ENCODE measurements around the gene PSMB5. TPM values are rescaled to one million over a fixed set of nuclear protein-coding genes. Genes with fewer than 3 reads are reported as not detected.
"Not testable (repeated sequence)": the region's sequence is repeated elsewhere in the genome, so short reads cannot be mapped to it uniquely, and the experiment has no call there.

The PSMB5 gene
- total and polyA plus RNA-seq, 5 donors from 2014 or later = 13.8 to 50.9 (median 32.6) TPM

GRCh38 chr14:23015618-23016017 is 19.1 kb downstream of the PSMB5 start:
- no peaks in the 10 kb centered on the region for H3K4me1 ChIP-seq (ENCODE audit: control insufficient read depth, insufficient read depth, low read length, poor library complexity, severe bottlenecking)
- no peaks in the 10 kb centered on the region for H3K9me3 ChIP-seq (ENCODE audit: control insufficient read depth in 2 of 2, low read length in 2 of 2)
- no peak overlapping the region for H3K27ac ChIP-seq (ENCODE audit: insufficient read depth, low read length, poor library complexity, severe bottlenecking)
- H3K27ac Mint-ChIP-seq = peak overlapping the region in 1 of 3 donors; percentile 14
- H3K36me3 ChIP-seq (ENCODE audit: control insufficient read depth, insufficient read depth, low read length) = no peaks in the 10 kb centered on the region
- DNase-seq = no peak
- no peak for ATAC-seq (ENCODE audit: low read depth in 2 of 2)
- no peaks in the 10 kb centered on the region for H3K27me3 ChIP-seq (ENCODE audit: control insufficient read depth, insufficient read depth, low read length)
- no peak overlapping the region for H3K4me3 ChIP-seq (ENCODE audit: low read depth, low read length)
- no peaks in the 10 kb centered on the region for H3K27me3 Mint-ChIP-seq
- peaks cover 0 to 6% (median 3%) of the 10 kb centered on the region in 4 donors for H3K4me1 Mint-ChIP-seq
- peaks cover under 1% of the 10 kb centered on the region for H3K36me3 Mint-ChIP-seq
- H3K4me3 Mint-ChIP-seq = no peak overlapping the region
- no peaks in the 10 kb centered on the region for H3K9me3 Mint-ChIP-seq

- not testable (repeated sequence) for H3K27ac ChIP-seq (ENCODE audit: insufficient read depth, low read length, poor library complexity, severe bottlenecking); ATAC-seq (ENCODE audit: low read depth in 2 of 2); H3K4me3 Mint-ChIP-seq; H3K27me3 ChIP-seq (ENCODE audit: control insufficient read depth, insufficient read depth, low read length); H3K9me3 ChIP-seq (ENCODE audit: control insufficient read depth in 2 of 2, low read length in 2 of 2); H3K4me3 ChIP-seq (ENCODE audit: low read depth, low read length); H3K27me3 Mint-ChIP-seq; H3K36me3 ChIP-seq (ENCODE audit: control insufficient read depth, insufficient read depth, low read length); H3K9me3 Mint-ChIP-seq; DNase-seq; H3K27ac Mint-ChIP-seq; H3K36me3 Mint-ChIP-seq
- H3K4me1 ChIP-seq (ENCODE audit: control insufficient read depth, insufficient read depth, low read length, poor library complexity, severe bottlenecking) = peaks cover 15% of the 10 kb centered on the region
- H3K4me1 Mint-ChIP-seq = peaks cover 7 to 21% (median 18%) of the 10 kb centered on the region in 4 donors
These were observed 21.0 kb downstream of the PSMB5 start for GRCh38 chr14:23013749-23014054.

- H3K4me1 ChIP-seq (ENCODE audit: control insufficient read depth, insufficient read depth, low read length, poor library complexity, severe bottlenecking) = peaks cover 15% of the 10 kb centered on the region
- ATAC-seq (ENCODE audit: low read depth in 2 of 2) (no peak), DNase-seq (no peak)
- H3K9me3 ChIP-seq (ENCODE audit: control insufficient read depth in 2 of 2, low read length in 2 of 2) = no peaks in the 10 kb centered on the region
- no peaks in the 10 kb centered on the region for H3K27me3 ChIP-seq (ENCODE audit: control insufficient read depth, insufficient read depth, low read length)
- Mint-ChIP-seq H3K4me3 (peak overlapping the region in 2 of 4 donors; percentile 47 to 58), H3K9me3 (no peaks in the 10 kb centered on the region), H3K27ac (peak overlapping the region in 1 of 3 donors; percentile 34), H3K27me3 (no peaks in the 10 kb centered on the region), H3K36me3 (no peaks in the 10 kb centered on the region), H3K4me1 (peaks cover 10 to 26% (median 22%) of the 10 kb centered on the region in 4 donors)
- H3K4me3 ChIP-seq (ENCODE audit: low read depth, low read length) = no peak overlapping the region
- H3K27ac ChIP-seq (ENCODE audit: insufficient read depth, low read length, poor library complexity, severe bottlenecking) = no peak overlapping the region
- H3K36me3 ChIP-seq (ENCODE audit: control insufficient read depth, insufficient read depth, low read length) = no peaks in the 10 kb centered on the region
These were observed 21.5 kb downstream of the PSMB5 start for GRCh38 chr14:23013054-23013748.

- DNase-seq (peak; percentile 72 to 87 (median 73)), ATAC-seq (ENCODE audit: low read depth in 2 of 2) (peak in 1 of 2 donors; percentile 19)
- peak within 1 kb of the TSS; percentile 78 for H3K27ac ChIP-seq (ENCODE audit: insufficient read depth, low read length, poor library complexity, severe bottlenecking)
- Mint-ChIP-seq H3K27me3 (no peaks in the 10 kb centered on the region), H3K27ac (peak within 1 kb of the TSS; percentile 93 to 99 (median 98)), H3K9me3 (no peaks in the 10 kb centered on the region), H3K4me1 (peaks cover 11 to 48% (median 32%) of the 10 kb centered on the region in 4 donors), H3K36me3 (no peaks in the 10 kb centered on the region), H3K4me3 (peak within 1 kb of the TSS; percentile 92 to 99 (median 94))
- H3K4me3 ChIP-seq (ENCODE audit: low read depth, low read length) = peak within 1 kb of the TSS; percentile 97
- H3K27me3 ChIP-seq (ENCODE audit: control insufficient read depth, insufficient read depth, low read length) = no peaks in the 10 kb centered on the region
- no peaks in the 10 kb centered on the region for H3K9me3 ChIP-seq (ENCODE audit: control insufficient read depth in 2 of 2, low read length in 2 of 2)
- peaks cover 30% of the 10 kb centered on the region for H3K4me1 ChIP-seq (ENCODE audit: control insufficient read depth, insufficient read depth, low read length, poor library complexity, severe bottlenecking)
- H3K36me3 ChIP-seq (ENCODE audit: control insufficient read depth, insufficient read depth, low read length) = no peaks in the 10 kb centered on the region
These were observed 24.6 kb downstream of the PSMB5 start, which contains the start of gene C14orf93 for GRCh38 chr14:23009939-23010726. C14orf93 (minus strand) TSS chr14:23010143; CDS start chr14:22999023, 11,120 bp downstream.

- no peaks in the 10 kb centered on the region for H3K27me3 Mint-ChIP-seq
- peak overlapping the region; percentile 97 for H3K4me3 ChIP-seq (ENCODE audit: low read depth, low read length)
- no peaks in the 10 kb centered on the region for H3K36me3 ChIP-seq (ENCODE audit: control insufficient read depth, insufficient read depth, low read length)
- H3K27me3 ChIP-seq (ENCODE audit: control insufficient read depth, insufficient read depth, low read length) = no peaks in the 10 kb centered on the region
- H3K9me3 ChIP-seq (ENCODE audit: control insufficient read depth in 2 of 2, low read length in 2 of 2) = no peaks in the 10 kb centered on the region
- DNase-seq = no peak
- H3K4me1 Mint-ChIP-seq = peaks cover 15 to 51% (median 34%) of the 10 kb centered on the region in 4 donors
- no peak for ATAC-seq (ENCODE audit: low read depth in 2 of 2)
- H3K27ac ChIP-seq (ENCODE audit: insufficient read depth, low read length, poor library complexity, severe bottlenecking) = peak overlapping the region; percentile 78
- peak overlapping the region; percentile 69 to 99 (median 91) for H3K27ac Mint-ChIP-seq
- peaks cover 30% of the 10 kb centered on the region for H3K4me1 ChIP-seq (ENCODE audit: control insufficient read depth, insufficient read depth, low read length, poor library complexity, severe bottlenecking)
- peak overlapping the region; percentile 91 to 97 (median 93) for H3K4me3 Mint-ChIP-seq
- H3K9me3 Mint-ChIP-seq = no peaks in the 10 kb centered on the region
- no peaks in the 10 kb centered on the region for H3K36me3 Mint-ChIP-seq
These were observed 25.2 kb downstream of the PSMB5 start for GRCh38 chr14:23009483-23009938.

GRCh38 chr14:23008831-23009230 is 25.9 kb downstream of the PSMB5 start:
- no peaks in the 10 kb centered on the region for H3K27me3 Mint-ChIP-seq
- H3K36me3 Mint-ChIP-seq = no peaks in the 10 kb centered on the region
- DNase-seq (peak in 1 of 3 donors; percentile 26), ATAC-seq (ENCODE audit: low read depth in 2 of 2) (no peak)
- Histone ChIP-seq H3K9me3 (ENCODE audit: control insufficient read depth in 2 of 2, low read length in 2 of 2) (no peaks in the 10 kb centered on the region), H3K27me3 (ENCODE audit: control insufficient read depth, insufficient read depth, low read length) (no peaks in the 10 kb centered on the region), H3K27ac (ENCODE audit: insufficient read depth, low read length, poor library complexity, severe bottlenecking) (no peak overlapping the region), H3K4me1 (ENCODE audit: control insufficient read depth, insufficient read depth, low read length, poor library complexity, severe bottlenecking) (peaks cover 30% of the 10 kb centered on the region), H3K4me3 (ENCODE audit: low read depth, low read length) (peak overlapping the region; percentile 97), H3K36me3 (ENCODE audit: control insufficient read depth, insufficient read depth, low read length) (no peaks in the 10 kb centered on the region)
- H3K4me1 Mint-ChIP-seq = peaks cover 15 to 51% (median 34%) of the 10 kb centered on the region in 4 donors
- no peaks in the 10 kb centered on the region for H3K9me3 Mint-ChIP-seq
- H3K4me3 Mint-ChIP-seq = peak overlapping the region; percentile 76 to 97 (median 92)
- peak overlapping the region; percentile 24 to 99 (median 87) for H3K27ac Mint-ChIP-seq

GRCh38 chr14:23006544-23007419 is 27.9 kb downstream of the PSMB5 start:
- H3K27me3 Mint-ChIP-seq = no peaks in the 10 kb centered on the region
- no peaks in the 10 kb centered on the region for H3K9me3 ChIP-seq (ENCODE audit: control insufficient read depth in 2 of 2, low read length in 2 of 2)
- peak overlapping the region; percentile 91 to 99 (median 95) for H3K4me3 Mint-ChIP-seq
- H3K9me3 Mint-ChIP-seq = no peaks in the 10 kb centered on the region
- peak overlapping the region; percentile 98 to 99 (median 99) for H3K27ac Mint-ChIP-seq
- H3K4me3 ChIP-seq (ENCODE audit: low read depth, low read length) = peak overlapping the region; percentile 93
- H3K36me3 Mint-ChIP-seq = no peaks in the 10 kb centered on the region
- peaks cover 30% of the 10 kb centered on the region for H3K4me1 ChIP-seq (ENCODE audit: control insufficient read depth, insufficient read depth, low read length, poor library complexity, severe bottlenecking)
- peaks cover 15 to 51% (median 34%) of the 10 kb centered on the region in 4 donors for H3K4me1 Mint-ChIP-seq
- no peaks in the 10 kb centered on the region for H3K27me3 ChIP-seq (ENCODE audit: control insufficient read depth, insufficient read depth, low read length)
- ATAC-seq (ENCODE audit: low read depth in 2 of 2) (peak; percentile 96), DNase-seq (peak; percentile 95 to 99 (median 98))
- peak overlapping the region; percentile 87 for H3K27ac ChIP-seq (ENCODE audit: insufficient read depth, low read length, poor library complexity, severe bottlenecking)
- no peaks in the 10 kb centered on the region for H3K36me3 ChIP-seq (ENCODE audit: control insufficient read depth, insufficient read depth, low read length)
